CD4-positive, alpha-beta T cell treated with Interleukin-6 for 4 hours (primary cell): ENCODE measurements around the gene DOCK4.

Experiments
- DNase-seq: peaks from one replicate; pipeline ENCODE4 v3.0.0-alpha.2; 2020; ENCODE audit warnings: mixed read lengths

Gene DOCK4

GRCh38 chr7:111752022-111752582 is 454.1 kb downstream of the DOCK4 start:
- peak; percentile 55 for DNase-seq

GRCh38 chr7:111750878-111751277 is 455.3 kb downstream of the DOCK4 start:
- no peak for DNase-seq

DNA sequence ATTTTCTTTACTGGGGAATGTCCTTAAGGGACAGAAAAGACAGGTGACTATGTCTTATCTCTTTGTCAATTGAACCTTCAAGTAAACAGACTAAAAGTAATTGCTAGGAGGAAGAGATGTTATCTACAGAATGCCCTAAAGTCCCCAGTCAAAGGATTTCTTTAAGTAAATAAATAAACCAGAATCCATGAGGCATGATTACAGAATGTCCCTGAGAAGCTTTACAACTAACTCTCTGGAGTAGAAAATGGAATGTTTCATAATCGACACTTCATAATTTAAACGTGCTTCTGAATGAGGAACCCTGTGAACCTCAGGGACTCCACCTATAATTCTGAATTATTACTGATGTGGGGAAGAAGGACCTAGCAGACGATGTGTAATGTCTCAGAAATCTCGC is 456.0 kb downstream of the DOCK4 start:
- DNase-seq, result no peak

DNA sequence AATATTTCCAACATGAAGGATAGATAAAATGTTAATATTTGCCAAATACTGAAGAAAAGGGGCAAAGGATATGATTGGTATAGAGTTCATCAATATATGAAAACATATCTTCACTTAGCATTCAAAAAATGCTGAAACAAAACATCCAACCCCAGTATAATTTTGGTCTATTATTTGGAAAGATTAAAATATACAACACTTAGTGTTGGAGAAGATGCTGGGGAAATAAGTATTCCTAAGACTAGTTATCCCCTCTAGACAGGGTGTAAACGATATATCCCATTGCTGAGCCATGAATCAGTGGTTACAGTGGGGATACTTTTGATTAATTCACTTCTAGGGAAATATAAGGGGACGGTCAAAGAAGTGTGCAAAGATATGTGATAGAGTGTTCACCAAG is 456.6 kb downstream of the DOCK4 start:
- no peak for DNase-seq

GRCh38 chr7:111747718-111748117 is 458.5 kb downstream of the DOCK4 start:
- DNase-seq, result no peak

- no peak for DNase-seq
Measured at GRCh38 chr7:111746950-111747349, 459.2 kb downstream of the DOCK4 start.

DNA sequence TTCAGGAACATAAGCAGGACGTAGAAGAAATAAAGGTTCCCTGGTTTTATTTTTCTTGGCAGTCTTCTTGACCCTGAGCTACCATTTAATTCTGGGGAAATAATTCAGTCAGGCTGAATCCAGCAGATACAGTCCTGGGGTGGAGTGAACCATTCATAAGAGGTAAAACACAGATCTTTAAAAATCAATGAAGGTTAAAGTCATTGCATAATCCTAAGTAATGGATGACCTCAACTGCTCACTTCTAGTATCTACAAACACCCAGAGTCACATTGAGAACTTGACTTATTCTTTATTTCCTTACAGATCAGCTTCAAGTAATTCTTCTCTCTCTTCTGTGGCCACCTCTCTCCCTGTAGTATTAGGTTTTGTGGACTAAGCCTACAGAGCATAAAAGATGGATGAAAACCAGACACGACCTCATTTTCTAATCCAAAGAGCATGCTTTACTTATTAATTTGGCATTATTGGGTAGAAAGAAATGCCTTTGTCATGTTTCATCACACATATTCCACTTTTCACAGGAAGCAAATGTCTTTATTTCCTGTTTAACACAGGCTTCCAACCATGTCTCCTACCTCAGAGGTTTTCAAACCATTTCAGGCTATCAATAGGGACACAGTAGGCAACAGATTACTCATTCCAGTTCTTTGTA is 461.6 kb downstream of the DOCK4 start:
- DNase-seq, result no peak

- DNase-seq, result no peak
Measured at GRCh38 chr7:111743244-111743847, 462.9 kb downstream of the DOCK4 start.

DNA sequence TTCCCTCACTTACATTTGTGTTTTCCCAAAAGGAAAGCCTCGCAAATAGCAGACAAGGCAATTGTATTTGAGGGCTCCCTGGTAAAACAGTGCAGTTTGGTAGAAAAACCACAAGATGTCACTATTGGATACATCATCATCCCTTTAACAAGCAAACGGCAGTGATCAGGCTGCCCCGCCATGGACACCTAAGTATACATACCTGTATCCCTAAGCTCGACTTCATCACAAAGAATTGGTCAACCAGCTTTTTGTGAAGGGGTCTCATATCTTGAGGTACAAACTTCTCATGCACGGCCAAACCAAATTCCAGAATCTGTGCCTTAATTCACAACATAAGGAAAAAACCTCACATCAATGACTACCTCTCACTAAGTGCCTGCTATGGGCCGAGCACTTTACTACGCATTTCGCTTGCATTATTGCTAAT is 464.4 kb downstream of the DOCK4 start:
- peak; percentile 46 for DNase-seq

DNA sequence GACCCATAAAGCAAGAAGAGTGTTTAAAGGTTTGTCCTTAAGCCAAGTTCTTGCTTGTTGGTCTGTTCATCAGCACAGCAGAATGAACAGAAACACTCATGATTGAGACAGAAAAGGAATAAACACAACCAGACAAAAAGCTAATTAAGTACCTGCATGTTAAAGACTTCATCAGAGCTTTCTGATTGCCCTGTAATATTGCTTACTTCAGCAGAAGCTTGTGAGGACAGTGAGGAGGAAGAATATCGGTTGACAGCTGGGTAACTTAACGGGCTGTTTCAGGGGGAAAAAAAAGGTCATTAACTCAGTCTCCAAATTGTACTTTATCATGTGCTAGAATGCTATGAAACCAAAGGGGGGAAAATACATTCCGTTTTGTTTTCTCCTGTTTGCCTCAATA is 465.3 kb downstream of the DOCK4 start:
- DNase-seq, result no peak

DNA sequence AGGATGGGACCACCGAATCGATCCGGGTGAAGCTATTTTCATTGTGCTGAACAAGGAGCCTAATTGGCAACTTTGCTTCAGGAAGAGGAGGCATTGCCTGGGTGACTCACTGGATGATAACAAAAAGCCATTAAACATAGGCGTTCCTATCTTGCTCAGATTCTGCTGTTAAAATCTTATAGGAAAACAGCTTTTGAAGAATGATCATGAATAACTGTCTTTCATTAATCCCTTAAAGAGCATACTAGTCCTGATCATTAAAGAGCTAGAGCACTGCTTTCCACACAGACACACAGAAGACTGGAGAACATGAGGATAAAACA is 469.7 kb downstream of the DOCK4 start:
- no peak for DNase-seq

DNA sequence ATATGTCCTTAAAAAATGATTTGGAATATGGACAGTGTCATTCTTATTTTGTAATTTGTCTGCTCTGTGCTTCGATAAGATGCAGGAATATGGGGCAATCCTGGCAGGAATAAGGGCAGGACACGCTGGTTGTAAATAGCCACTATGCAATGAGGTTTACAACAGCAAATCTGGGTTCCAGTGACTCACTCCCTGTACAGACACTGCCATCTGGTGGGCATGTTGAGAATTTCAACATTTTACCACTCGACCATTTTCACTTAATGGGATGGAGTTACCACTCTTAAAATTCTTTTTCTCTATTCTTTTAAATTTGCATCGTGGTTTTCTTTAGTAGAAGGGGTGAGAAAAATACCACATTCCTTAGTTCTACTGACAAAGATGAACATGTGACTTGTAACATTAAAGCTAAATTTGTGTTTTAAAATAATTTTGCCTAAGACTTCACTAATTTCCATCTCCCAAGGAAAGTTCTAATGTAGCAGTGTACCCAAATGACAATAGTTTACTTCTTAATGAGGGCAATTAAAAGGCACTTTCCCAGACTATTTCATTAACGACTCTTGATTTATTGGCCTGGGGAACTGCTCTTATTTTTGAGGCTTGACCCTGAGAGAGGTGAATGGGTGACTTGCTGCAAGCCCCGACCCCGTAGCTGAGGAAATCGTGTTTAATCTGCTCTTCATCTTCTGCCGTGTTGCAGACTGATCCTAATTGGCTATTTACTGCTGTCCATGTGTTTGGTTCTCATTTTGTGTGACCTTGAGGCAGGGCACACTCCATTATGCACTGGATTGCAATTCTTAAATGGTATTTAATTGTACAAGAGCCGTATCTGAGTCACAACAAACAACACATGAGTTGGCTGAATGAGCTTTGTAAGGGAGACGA is 470.3 kb downstream of the DOCK4 start:
- DNase-seq, result peak; percentile 63

DNA sequence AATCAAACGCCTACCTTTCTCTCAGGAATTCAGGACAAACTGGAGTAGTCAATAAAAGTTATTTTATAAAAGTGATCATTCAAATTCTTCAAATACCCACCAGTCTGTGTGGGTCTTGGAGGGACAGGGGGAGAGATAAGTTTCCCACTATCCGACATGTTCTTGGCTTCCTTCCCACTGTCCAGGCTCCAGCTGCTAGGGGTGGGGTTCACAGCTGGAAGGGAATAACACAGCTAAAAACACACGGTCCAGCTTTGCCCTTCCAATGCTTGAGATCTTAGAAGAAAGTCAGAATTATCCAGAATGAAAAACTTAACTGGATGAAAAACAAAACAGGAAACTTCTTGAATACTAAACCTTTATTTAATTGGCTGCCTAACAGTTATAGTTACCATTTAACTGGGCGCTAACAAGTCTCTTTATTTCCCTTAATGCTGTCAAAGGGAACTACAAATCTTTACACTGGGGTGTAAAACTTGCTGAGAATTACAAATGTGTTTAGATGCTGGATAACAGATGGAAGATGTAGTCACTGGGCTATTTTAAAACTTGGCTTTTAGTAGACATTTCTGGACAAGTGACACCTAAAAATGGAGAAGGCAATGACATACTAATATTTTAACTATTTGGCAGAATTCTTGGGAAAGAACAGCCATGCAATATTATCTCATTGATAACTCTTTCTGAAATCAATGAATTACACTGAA is 471.1 kb downstream of the DOCK4 start:
- no peak for DNase-seq

DNA sequence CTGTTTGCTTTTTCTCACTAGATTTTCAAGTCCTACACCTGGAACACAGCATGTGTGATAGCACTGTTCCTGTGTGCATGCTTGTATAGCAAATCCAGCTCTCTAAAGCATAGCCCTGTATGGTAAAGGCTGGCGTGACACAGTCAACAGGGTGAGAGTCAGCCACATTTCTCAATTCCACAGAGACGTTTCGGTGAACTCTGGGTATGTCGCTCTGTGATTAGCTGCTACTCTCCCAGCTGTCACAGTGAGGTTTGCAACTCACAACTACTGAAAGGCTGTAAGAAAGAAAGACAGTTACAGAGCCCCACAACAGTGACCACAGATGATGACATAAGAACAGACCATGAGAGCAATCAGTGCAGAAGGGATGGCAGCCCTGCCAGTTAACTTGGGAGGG is 473.3 kb downstream of the DOCK4 start:
- no peak for DNase-seq

GRCh38 chr7:111730476-111731300 is 475.5 kb downstream of the DOCK4 start:
- no peak for DNase-seq

DNA sequence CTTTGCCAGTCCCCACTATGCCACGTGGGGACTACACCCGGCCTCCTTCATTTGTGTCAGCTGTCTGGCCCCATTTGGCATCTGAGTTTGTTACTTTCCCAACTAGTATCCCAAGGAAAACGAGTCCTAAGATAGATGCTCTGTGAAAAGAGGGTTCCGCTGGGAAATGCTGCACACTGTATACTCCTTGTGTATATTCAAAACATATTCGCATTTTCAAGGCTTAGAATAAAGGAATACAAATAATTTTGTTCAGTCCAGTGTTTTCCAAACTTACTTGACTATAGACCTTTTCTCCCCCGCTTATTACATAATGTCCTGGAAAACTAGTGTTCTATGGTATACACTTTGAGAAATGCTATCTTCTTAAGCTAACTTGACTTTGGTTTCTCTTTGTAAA is 476.1 kb downstream of the DOCK4 start:
- DNase-seq, result no peak

- DNase-seq, result no peak
Measured at GRCh38 chr7:111729483-111729882, 476.7 kb downstream of the DOCK4 start.

DNA sequence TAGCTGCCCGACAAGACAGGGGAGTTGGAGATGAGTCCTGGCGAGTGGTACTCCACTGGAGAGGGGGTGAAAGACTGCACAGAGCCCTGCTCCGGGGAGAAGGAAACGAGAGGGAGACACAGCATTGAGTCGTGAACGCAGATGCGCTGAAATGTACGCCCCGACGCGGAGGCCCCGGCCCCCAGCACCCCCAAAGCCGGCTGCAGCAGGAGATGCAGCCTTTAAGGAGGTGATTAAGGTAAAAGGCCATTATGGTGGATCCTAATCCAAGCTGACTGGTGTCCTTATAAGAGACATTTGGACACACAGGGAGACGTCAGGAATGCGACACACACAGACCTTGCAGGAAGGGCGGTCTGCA is 477.6 kb downstream of the DOCK4 start:
- no peak for DNase-seq

GRCh38 chr7:111727905-111728634 is 478.1 kb downstream of the DOCK4 start:
- DNase-seq, result no peak

DNA sequence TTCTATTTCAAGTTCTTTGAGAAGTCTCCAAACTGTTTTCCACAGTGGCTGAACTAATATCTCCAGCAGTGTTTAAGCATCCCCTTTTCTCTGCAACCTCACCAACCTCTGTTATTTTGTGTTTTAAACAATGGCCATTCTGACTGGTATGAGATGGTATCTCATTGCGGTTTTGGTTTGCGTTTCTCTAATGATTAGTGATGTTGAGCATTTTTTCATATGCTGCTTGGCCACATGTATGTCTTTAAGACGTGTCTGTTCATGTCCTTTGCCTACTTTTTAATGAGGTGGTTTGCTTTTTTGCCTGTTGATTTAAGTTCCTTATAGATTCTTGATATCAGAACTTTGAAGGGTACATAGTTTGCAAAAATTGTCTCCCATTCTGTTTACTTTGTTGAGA is 487.3 kb downstream of the DOCK4 start:
- DNase-seq, result no peak

GRCh38 chr7:111711426-111712065 is 494.7 kb downstream of the DOCK4 start:
- no peak for DNase-seq
